ENCODE data around the gene KCNT1.

Gene KCNT1

GRCh38 chr9:135804581-135805421 lies 102.8 kb downstream of the KCNT1 start:
- no peak for DNase-seq

GRCh38 chr9:135805422-135806022 lies 103.5 kb downstream of the KCNT1 start:
- no peak for DNase-seq

- no peak for DNase-seq
These were observed 107.2 kb downstream of the KCNT1 start for GRCh38 chr9:135809166-135809565.

- DNase-seq: no peak
These were observed 109.0 kb downstream of the KCNT1 start for GRCh38 chr9:135810806-135811575.

GRCh38 chr9:135811801-135812200 lies 109.8 kb downstream of the KCNT1 start:
- no peak for DNase-seq

GRCh38 chr9:135812961-135813360 lies 111.0 kb downstream of the KCNT1 start:
- DNase-seq: no peak

- DNase-seq: no peak
These were observed 111.8 kb downstream of the KCNT1 start for GRCh38 chr9:135813671-135814290.

- DNase-seq: no peak
These were observed 112.6 kb downstream of the KCNT1 start for GRCh38 chr9:135814421-135815095.

GRCh38 chr9:135815413-135815812 lies 113.4 kb downstream of the KCNT1 start:
- no peak for DNase-seq

GRCh38 chr9:135815830-135816650 lies 114.1 kb downstream of the KCNT1 start:
- DNase-seq: no peak

GRCh38 chr9:135816651-135816970 lies 114.6 kb downstream of the KCNT1 start:
- DNase-seq: no peak

GRCh38 chr9:135817951-135818717 lies 116.1 kb downstream of the KCNT1 start:
- no peak for DNase-seq

GRCh38 chr9:135818718-135819475 lies 116.9 kb downstream of the KCNT1 start:
- DNase-seq: no peak

- DNase-seq: no peak
These were observed 117.9 kb downstream of the KCNT1 start for GRCh38 chr9:135819905-135820304.

GRCh38 chr9:135820661-135821060 lies 118.7 kb downstream of the KCNT1 start:
- no peak for DNase-seq

GRCh38 chr9:135821116-135821515 lies 119.1 kb downstream of the KCNT1 start:
- DNase-seq: no peak

GRCh38 chr9:135821733-135822373 lies 119.9 kb downstream of the KCNT1 start:
- no peak for DNase-seq

GRCh38 chr9:135822374-135822755 lies 120.4 kb downstream of the KCNT1 start:
- DNase-seq: no peak

GRCh38 chr9:135823036-135823435 lies 121.1 kb downstream of the KCNT1 start:
- no peak for DNase-seq

All from AML-193 (cell line).